MCF 10A (cell line): ENCODE results near the gene CDK13. TPM values are rescaled to one million over a fixed set of nuclear protein-coding genes. Genes with fewer than 3 reads are reported as not detected.

Experiments used
- BruUV-seq: library from RNA; stranded (reverse); fragments of 400-500 nt; replicated peaks from 2 replicates; lab custom pipeline; 2021; lab: Mats Ljungman, UMichigan
- CTCF ChIA-PET: fragments of 300-600 bp; sonication (Branson Sonifier 250); formaldehyde crosslinking; extraction: SDS; loops from one replicate; lab custom pipeline; 2021; ENCODE audit warnings: antibody characterized with exemption, inconsistent platforms; lab: Yijun Ruan, JAX
- POLR2A ChIA-PET: fragments of 300-600, 350-650 bp; sonication (Branson Sonifier 250); formaldehyde crosslinking; extraction: SDS; loops from one replicate; lab custom pipeline; 2020; ENCODE audit warnings: antibody characterized with exemption, inconsistent platforms; lab: Yijun Ruan, JAX
- DNase-seq: peaks from one replicate; pipeline ENCODE4 v3.0.0-alpha.2; 2018; ENCODE audit not compliant: unreplicated experiment
- H3K27ac Mint-ChIP-seq: one replicate; pipeline ENCODE4 v1.8.0; 2022; ENCODE audit warnings: mild to moderate bottlenecking, low read depth, mixed read lengths; ENCODE audit not compliant: unreplicated experiment
- H3K27me3 Mint-ChIP-seq: one replicate; pipeline ENCODE4 v1.8.0; 2022; ENCODE audit warnings: mixed read lengths; ENCODE audit not compliant: insufficient read depth, unreplicated experiment
- H3K36me3 Mint-ChIP-seq: one replicate; pipeline ENCODE4 v1.8.0; 2022; ENCODE audit warnings: mild to moderate bottlenecking, moderate library complexity, mixed read lengths; ENCODE audit not compliant: insufficient read depth, unreplicated experiment
- H3K4me1 Mint-ChIP-seq: one replicate; pipeline ENCODE4 v1.8.0; 2022; ENCODE audit warnings: mixed read lengths; ENCODE audit not compliant: insufficient read depth, unreplicated experiment
- H3K4me3 Mint-ChIP-seq: one replicate; pipeline ENCODE4 v1.8.0; 2022; ENCODE audit warnings: mild to moderate bottlenecking, moderate library complexity, mixed read lengths; ENCODE audit not compliant: unreplicated experiment
- H3K9me3 Mint-ChIP-seq: one replicate; pipeline ENCODE4 v1.8.0; 2022; ENCODE audit warnings: mixed read lengths; ENCODE audit not compliant: unreplicated experiment
- CTCF ChIP-seq: fragments of 200-600 bp; IDR thresholded peaks from one replicate; pipeline ENCODE4 v1.8.0; 2022; ENCODE audit warnings: antibody characterized with exemption, mild to moderate bottlenecking; ENCODE audit not compliant: unreplicated experiment
- intact Hi-C: fragments of 100-400 bp; cut with micrococcal nuclease; formaldehyde crosslinking; loops from 2 replicates; pipeline ENCODE4 v1.14.1; 2022
- total RNA-seq: library from RNA; stranded (reverse); gene quantifications from 2 replicates; pipeline ENCODE4 v1.2.3, GENCODE V29; 2022

CDK13 gene
- total RNA-seq, 1 experiment from 2014 or later = 50.2 TPM

GRCh38 chr7:40019558-40019957 is 69.5 kb downstream of the CDK13 start:
- ChIA-PET CTCF (interaction anchor here (0.6 to 1.1 kb wide), 4 partner anchors 28 to 112 kb away, joined by 3 to 5 read pairs (median 4); no protein-coding TSS in a partner anchor), POLR2A (interaction anchor here (0.6 to 0.9 kb wide), 3 partner anchors 9 to 409 kb away, joined by 3 read pairs; no protein-coding TSS in a partner anchor)
- peaks cover 16% of the 10 kb centered on the region for H3K4me1 Mint-ChIP-seq
- peaks cover 16% of the 10 kb centered on the region for H3K36me3 Mint-ChIP-seq
- no peak for TF ChIP-seq CTCF
- H3K4me3 Mint-ChIP-seq = no peak overlapping the region
- no TSS peak for BruUV-seq
- H3K27me3 Mint-ChIP-seq = no peaks in the 10 kb centered on the region
- peak; percentile 14 for DNase-seq
- no peaks in the 10 kb centered on the region for H3K9me3 Mint-ChIP-seq
- intact Hi-C loops = no loop called here
- no peak overlapping the region for H3K27ac Mint-ChIP-seq

- DNase-seq = no peak
- CTCF ChIA-PET = interaction anchor here (0.7 to 1.3 kb wide), 2 partner anchors 443 to 448 kb away, joined by 4 to 6 read pairs; no protein-coding TSS in a partner anchor
- no peaks in the 10 kb centered on the region for H3K4me1 Mint-ChIP-seq
- no peak for TF ChIP-seq CTCF
- H3K4me3 Mint-ChIP-seq = no peak overlapping the region
- peak overlapping the region; percentile 10 for H3K27ac Mint-ChIP-seq
- intact Hi-C loops = no loop called here
- no peaks in the 10 kb centered on the region for H3K27me3 Mint-ChIP-seq
- no TSS peak for BruUV-seq
- peaks cover 39% of the 10 kb centered on the region for H3K36me3 Mint-ChIP-seq
- no peaks in the 10 kb centered on the region for H3K9me3 Mint-ChIP-seq
- POLR2A ChIA-PET = no interaction called here
Measured at GRCh38 chr7:40024048-40024447, 74.0 kb downstream of the CDK13 start.

GRCh38 chr7:40024841-40025240 is 74.8 kb downstream of the CDK13 start:
- Mint-ChIP-seq H3K27ac (no peak overlapping the region), H3K4me3 (no peak overlapping the region), H3K36me3 (peaks cover 39% of the 10 kb centered on the region), H3K9me3 (no peaks in the 10 kb centered on the region), H3K27me3 (no peaks in the 10 kb centered on the region), H3K4me1 (no peaks in the 10 kb centered on the region)
- DNase-seq = no peak
- no peak for TF ChIP-seq CTCF
- no TSS peak for BruUV-seq
- intact Hi-C loops = no loop called here
- ChIA-PET CTCF (interaction anchor here (0.6 to 0.7 kb wide), 3 partner anchors 26 to 449 kb away, joined by 3 to 4 read pairs (median 3); no protein-coding TSS in a partner anchor), POLR2A (interaction anchor here (0.6 to 1.0 kb wide), 2 partner anchors 37 to 76 kb away, joined by 3 read pairs; no protein-coding TSS in a partner anchor)

- ChIA-PET CTCF (interaction anchor here (0.6 to 1.7 kb wide), 4 partner anchors 25 to 302 kb away, joined by 3 to 6 read pairs (median 4); no protein-coding TSS in a partner anchor), POLR2A (interaction anchor here (0.6 kb wide), 1 partner anchor 23 kb away, joined by 4 read pairs; no protein-coding TSS in a partner anchor)
- Mint-ChIP-seq H3K36me3 (peaks cover 46% of the 10 kb centered on the region), H3K27me3 (no peaks in the 10 kb centered on the region), H3K27ac (no peak overlapping the region), H3K4me1 (no peaks in the 10 kb centered on the region), H3K9me3 (no peaks in the 10 kb centered on the region), H3K4me3 (no peak overlapping the region)
- no peak for TF ChIP-seq CTCF
- intact Hi-C loops = no loop called here
- no peak for DNase-seq
- BruUV-seq = no TSS peak
Measured at GRCh38 chr7:40027545-40027944, 77.5 kb downstream of the CDK13 start.
